Measurements from ENCODE around the gene MICA.
"Not testable (repeated sequence)": the region's sequence is repeated elsewhere in the genome, so short reads cannot be mapped to it uniquely, and the experiment has no call there.

MICA gene

GRCh38 chr6:31403283-31404060, at the start of gene MICA:
Gene MICA, plus strand, starts transcription at chr6:31403595. Its CDS starts 38 bp downstream, at chr6:31403633.
- no peak for DNase-seq

DNA sequence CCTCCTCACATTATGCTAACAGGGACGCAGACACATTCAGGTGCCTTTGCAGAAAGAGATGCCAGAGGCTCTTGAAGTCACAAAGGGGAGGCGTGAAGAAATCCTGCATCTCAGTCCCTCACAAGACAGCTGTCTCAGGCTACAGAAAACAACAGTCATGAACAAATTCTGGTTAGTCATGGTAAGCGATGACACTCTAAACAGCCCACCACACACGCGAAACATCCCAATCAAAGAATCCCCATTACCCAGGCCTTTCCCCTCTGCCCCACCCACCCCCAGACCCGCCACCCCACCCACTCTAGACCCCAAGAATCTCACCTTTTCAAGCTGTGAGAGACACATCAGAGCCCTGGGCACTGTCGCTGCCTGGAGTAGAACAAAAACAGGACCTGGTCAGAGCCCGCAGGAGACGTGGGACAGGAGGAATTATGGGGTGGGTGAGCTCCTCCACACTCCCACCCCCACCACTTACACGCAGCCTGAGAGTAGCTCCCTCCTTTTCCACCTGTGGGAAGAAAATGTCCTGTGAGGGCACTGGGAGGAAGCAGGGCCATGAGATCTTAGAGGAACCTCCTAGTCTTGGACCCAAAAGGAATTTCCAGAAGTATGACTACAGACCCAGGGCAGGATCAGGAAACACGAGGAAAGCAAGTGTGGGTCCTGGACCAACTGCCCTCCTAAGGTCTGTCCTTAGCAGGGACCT, 49.1 kb upstream of the MICA start:
- DNase-seq = no peak

DNA sequence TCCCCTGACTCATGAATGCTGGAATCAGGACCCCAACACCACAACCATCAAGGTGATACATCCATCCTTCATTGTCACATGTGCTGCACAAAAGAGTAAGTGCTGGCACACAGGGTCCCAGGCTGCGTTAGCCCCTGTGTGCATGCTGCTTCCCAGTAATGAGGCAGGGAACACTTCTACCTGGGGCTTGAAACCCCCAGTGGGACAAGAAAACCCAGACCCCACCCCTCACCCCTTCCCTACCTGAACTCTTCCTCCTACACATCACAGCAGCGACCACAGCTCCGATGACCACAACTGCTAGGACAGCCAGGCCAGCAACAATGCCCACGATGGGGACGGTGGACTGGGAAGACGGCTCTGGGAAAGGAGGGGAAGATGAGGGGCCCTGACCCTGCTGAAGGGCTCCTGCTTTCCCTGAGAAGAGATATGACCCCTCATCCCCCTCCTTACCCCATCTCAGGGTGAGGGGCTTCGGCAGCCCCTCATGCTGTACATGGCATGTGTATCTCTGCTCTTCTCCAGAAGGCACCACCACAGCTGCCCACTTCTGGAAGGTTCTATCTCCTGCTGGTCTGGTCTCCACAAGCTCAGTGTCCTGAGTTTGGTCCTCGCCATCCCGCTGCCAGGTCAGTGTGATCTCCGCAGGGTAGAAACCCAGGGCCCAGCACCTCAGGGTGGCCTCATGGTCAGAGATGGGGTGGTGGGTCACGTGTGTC, 48.4 kb upstream of the MICA start:
- DNase-seq = no peak

DNA sequence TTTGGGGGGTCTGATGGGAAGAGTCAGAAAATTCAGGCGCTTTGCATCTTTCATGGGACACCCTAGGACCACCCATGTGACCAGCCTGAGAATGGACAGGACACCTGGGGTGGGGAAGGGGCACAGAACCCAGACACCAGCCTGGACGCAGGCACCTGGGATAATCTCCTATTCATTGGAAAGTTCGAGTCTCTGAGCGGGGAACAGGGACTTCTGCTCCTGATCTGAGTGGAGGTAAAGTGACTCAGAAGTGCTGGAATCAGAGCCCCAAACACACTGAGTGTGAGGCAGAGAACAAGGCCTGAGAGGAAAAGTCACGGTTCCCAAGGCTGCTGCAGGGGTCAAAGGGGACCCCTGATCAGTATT, 47.8 kb upstream of the MICA start:
- no peak for DNase-seq

GRCh38 chr6:31356216-31356945, 47.0 kb upstream of the MICA start:
- DNase-seq = peak; percentile 37

DNA sequence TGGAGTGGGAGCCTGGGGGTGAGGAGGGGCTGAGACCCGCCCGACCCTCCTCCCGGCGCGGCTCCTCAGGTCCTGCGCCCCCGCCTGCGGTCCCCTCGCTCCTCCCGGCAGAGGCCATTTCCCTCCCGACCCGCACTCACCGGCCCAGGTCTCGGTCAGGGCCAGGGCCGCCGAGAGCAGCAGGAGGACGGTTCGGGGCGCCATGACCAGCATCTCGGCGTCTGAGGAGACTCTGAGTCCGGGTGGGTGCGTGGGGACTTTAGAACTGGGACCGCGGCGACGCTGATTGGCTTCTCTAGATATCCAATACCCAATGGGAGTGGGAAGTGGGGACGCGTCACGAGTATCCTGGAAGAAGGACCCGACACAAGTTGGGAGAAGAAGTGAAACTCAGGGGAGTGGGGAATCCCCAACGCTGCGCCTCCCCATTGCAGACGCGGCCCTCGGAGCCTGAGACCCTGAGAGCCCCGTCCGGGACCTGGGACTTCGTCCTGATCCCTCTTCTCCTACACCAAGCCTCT, 46.4 kb upstream of the MICA start, which contains the start of gene HLA-B:
Gene HLA-B, minus strand, starts transcription at position 234 of the 521 bp plus-strand sequence. Its CDS starts 21 bp downstream, at position 213.
- DNase-seq = peak; percentile 84

- DNase-seq = no peak
Observed at GRCh38 chr6:31357886-31358285, 45.5 kb upstream of the MICA start.

DNA sequence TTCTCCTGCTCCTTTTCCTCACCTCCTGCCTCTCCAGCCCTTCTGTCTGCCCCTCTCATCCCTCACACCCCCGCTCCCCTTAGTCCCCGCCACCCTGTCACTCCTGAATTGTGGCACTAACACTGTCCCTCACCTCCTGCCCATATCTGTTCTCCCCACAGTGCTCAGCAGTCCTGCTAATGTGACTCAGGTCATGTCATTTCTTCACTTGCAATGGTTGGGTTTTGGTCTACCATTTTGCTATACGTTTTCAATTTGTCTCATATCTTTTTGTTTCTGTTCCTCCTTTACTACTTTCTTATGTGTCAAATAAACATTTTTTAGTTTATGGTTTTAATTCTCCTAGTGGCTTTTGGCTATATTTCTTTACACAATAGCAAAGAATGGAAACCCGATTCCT, 45.1 kb upstream of the MICA start:
- DNase-seq = no peak

DNA sequence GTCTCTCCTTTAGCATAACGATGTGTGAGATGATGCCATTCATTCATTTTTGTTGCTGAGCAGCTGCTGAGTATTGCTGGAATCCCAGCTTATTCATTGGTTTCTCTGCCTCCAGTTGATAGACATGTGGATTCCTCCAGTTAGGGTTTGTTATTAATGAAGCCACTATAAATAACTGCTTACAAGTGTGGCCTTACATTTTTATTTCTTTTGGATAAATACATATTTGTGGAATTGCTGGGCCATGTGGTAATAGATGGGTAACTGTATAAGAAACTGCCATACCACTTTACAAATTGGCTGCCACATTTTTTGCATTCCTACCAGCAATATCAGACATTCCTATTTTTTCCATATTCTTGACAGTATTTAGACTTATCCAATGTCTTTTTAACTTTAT, 43.8 kb upstream of the MICA start:
- no peak for DNase-seq

DNA sequence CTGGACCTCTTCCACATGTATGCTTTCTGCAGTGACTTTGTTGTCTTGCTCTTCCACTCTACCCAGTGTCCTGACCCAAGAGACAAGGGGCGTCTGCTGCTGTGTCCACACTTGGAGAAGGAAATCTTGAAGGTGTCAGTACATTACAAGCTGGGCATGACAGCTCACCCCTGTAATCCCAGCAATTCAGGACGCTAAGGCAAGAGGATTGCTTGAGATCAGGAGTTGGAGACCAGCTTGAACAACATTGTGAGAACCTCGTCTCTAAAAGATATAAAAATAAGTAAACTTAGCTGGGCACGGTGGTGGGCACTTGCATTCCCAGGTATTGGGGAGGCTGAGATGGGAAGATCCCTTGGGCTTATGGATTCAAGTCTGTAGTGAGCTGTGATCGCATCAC, 40.6 kb upstream of the MICA start:
- no peak for DNase-seq

DNA sequence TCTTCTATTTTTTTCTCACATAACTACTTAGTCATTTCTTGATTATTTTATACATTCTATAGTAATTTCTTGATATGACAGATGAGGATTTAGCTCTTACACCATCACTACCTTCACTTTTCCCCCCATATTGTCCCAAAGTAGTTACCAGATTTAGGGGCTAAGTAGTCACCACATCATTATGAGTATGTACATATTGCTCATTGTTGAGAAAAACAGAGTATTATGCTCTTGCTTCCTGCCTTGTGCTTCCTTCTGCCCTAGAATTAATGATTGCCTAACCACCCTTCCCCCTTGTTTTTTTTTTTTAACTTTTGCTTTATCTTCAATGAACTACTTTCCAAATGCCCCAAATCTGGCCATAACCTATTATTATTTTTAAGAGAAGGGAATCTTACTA, 39.6 kb upstream of the MICA start:
- DNase-seq = no peak

GRCh38 chr6:31365864-31366263, 37.5 kb upstream of the MICA start:
- DNase-seq = no peak

GRCh38 chr6:31366693-31367470, 36.5 kb upstream of the MICA start:
- DNase-seq = peak; percentile 64

- DNase-seq = no peak
Observed at GRCh38 chr6:31368461-31368860, 34.9 kb upstream of the MICA start.

- not testable (repeated sequence) for DNase-seq
Observed at GRCh38 chr6:31374118-31374517, 29.3 kb upstream of the MICA start.

GRCh38 chr6:31375699-31376098, 27.7 kb upstream of the MICA start:
- no peak for DNase-seq

- DNase-seq = no peak
Observed at GRCh38 chr6:31377029-31377428, 26.4 kb upstream of the MICA start.

DNA sequence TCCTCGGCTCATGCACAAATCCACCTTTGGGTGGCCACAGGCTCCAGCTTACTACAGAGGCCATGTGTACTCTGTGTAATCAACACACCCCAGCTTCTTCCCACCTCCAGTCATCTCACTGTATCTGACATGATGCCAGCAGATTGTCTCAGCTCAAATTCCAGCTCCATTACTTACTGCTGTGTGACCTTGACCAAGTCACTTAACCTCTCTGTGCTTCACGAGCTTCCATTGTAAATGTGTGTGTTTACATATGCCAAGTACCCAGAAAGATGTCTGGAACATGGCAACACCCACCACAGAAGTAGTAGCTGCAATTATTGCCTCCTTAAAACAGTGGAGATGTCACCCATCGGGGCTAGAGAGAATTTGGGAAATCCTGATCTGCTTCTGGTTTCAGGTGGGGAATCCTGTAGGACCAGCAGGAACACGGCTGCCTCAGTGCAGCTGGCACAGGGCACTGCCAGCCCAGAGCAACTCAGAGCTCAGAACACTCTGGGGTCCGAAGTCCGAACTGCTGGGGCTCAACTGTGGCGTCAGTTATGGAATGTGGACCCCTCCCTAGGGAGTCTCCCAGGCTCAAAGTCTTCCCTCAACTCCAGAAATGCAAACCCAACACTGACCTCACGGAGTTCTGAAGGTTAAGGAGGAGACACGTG, 25.2 kb upstream of the MICA start:
- DNase-seq = no peak

DNA sequence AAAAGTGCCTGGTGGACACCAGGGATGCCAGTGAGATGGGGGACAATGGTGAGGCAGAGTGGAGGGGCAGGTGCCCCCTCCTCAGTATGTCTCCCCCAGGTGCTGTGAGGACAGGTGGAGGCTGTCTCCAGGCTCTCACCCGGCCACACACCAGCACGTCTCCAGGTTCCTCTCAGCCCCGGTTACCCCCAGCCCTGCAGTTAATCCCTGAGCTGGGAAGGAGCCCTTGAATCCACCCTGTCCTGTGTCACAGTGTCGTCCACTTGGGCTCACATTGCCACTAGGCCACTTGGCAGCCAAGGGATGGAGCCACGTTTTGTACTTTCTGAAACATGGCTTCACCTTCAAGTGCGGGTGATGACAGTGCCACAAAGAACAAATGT, 24.7 kb upstream of the MICA start:
- no peak for DNase-seq

DNA sequence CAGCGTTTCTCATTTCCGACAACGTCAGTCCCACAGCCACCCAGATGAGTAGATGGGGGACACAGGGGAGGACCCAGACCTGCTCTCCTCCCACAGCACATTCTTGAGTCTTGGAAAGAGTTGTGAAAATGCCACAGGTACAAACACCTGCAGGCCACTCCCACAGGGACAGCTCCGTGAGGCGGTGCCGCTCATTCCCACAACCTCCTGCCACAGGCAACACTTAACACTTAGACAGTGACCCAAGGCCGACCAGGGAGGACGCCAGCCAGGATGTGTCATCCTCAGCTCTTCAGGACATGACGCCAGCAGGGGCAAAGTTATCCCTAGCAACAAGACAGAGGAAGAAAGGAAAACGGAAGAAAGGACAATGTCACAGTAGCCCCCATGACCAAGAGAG, 23.5 kb upstream of the MICA start:
- DNase-seq = no peak

DNA sequence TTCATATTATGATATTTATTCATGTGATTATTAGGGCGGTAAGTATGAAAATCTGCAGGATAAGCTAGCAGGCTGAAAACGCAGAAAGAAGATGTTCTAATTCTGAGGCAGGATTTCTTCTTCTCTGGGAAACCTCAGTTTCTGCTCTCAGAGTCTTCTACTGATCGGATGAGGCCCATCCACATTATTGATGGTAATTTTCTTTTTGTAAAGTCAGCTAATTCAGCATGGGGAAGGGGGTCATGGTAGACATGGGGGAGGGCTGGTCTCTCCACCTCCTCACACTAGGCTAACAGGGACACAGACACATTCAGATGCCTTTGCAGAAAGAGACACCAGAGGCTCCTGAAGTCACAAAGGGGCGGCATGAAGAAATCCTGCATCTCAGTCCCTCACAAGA, 21.7 kb upstream of the MICA start:
- DNase-seq = no peak

DNA sequence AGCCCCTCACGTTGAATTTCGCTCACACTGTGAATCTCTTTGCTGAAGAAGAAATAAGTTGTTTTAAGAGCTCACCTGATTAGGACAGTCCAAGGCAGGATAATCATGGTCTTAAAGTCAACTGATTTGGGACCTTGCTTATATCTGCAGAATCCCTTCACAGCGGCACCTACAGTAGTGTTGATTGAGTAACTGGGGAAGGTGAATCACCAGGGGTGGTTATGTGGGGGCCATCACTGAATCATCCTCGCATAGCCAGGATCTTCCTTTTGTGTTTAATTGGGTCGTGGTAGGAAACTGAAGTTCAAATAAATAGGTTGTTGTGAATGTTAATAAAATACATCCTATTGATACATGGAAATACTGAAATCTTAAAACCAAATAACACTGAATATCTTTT, 20.2 kb upstream of the MICA start:
- DNase-seq = no peak

Data from NK-92 treated with Interleukin-12 subunit alpha and Interleukin-12 subunit beta, amount 100 ng/mL, for 24 hours (cell line).